ENCODE results near the gene SPAG17. TPM values are rescaled to one million over a fixed set of nuclear protein-coding genes. Genes with fewer than 3 reads are reported as not detected.

Gene SPAG17
- total RNA-seq, 1 experiment from 2014 or later: 0.33 TPM

- H3K27me3 Mint-ChIP-seq (ENCODE audit: unreplicated experiment): no peaks in the 10 kb centered on the region
- DNase-seq: no peak
- H3K36me3 Mint-ChIP-seq (ENCODE audit: insufficient read depth, unreplicated experiment): no peaks in the 10 kb centered on the region
- CTCF ChIA-PET: no interaction called here
- no TSS peak for BruUV-seq (replicated peaks)
- intact Hi-C loops (cut with micrococcal nuclease; ENCODE audit: unreplicated experiment): no loop called here
- TF ChIP-seq CTCF (IDR thresholded peaks at IDR 0.05; ENCODE audit: unreplicated experiment): no peak
- no peaks in the 10 kb centered on the region for H3K4me1 Mint-ChIP-seq (ENCODE audit: low read depth, unreplicated experiment)
- H3K27ac Mint-ChIP-seq (ENCODE audit: unreplicated experiment): no peak overlapping the region
- no peak overlapping the region for H3K4me3 Mint-ChIP-seq (ENCODE audit: low read depth, unreplicated experiment)
- H3K9me3 Mint-ChIP-seq (ENCODE audit: low read depth, unreplicated experiment): no peaks in the 10 kb centered on the region
Measured at GRCh38 chr1:118217141-118217838, 32.3 kb upstream of the SPAG17 start.

- CTCF ChIA-PET: no interaction called here
- DNase-seq: no peak
- Mint-ChIP-seq H3K4me1 (ENCODE audit: low read depth, unreplicated experiment) (no peaks in the 10 kb centered on the region), H3K27me3 (ENCODE audit: unreplicated experiment) (no peaks in the 10 kb centered on the region), H3K36me3 (ENCODE audit: insufficient read depth, unreplicated experiment) (no peaks in the 10 kb centered on the region), H3K4me3 (ENCODE audit: low read depth, unreplicated experiment) (no peak overlapping the region), H3K27ac (ENCODE audit: unreplicated experiment) (no peak overlapping the region), H3K9me3 (ENCODE audit: low read depth, unreplicated experiment) (no peaks in the 10 kb centered on the region)
- TF ChIP-seq CTCF (IDR thresholded peaks at IDR 0.05; ENCODE audit: unreplicated experiment): no peak
- intact Hi-C loops (cut with micrococcal nuclease; ENCODE audit: unreplicated experiment): no loop called here
- no TSS peak for BruUV-seq (replicated peaks)
Measured at GRCh38 chr1:118214866-118215265, 29.8 kb upstream of the SPAG17 start.

- CTCF ChIA-PET: no interaction called here
- no peak for DNase-seq
- no TSS peak for BruUV-seq (replicated peaks)
- H3K27ac Mint-ChIP-seq (ENCODE audit: unreplicated experiment): no peak overlapping the region
- no peaks in the 10 kb centered on the region for H3K27me3 Mint-ChIP-seq (ENCODE audit: unreplicated experiment)
- H3K9me3 Mint-ChIP-seq (ENCODE audit: low read depth, unreplicated experiment): no peaks in the 10 kb centered on the region
- H3K36me3 Mint-ChIP-seq (ENCODE audit: insufficient read depth, unreplicated experiment): no peaks in the 10 kb centered on the region
- H3K4me3 Mint-ChIP-seq (ENCODE audit: low read depth, unreplicated experiment): no peak overlapping the region
- intact Hi-C loops (cut with micrococcal nuclease; ENCODE audit: unreplicated experiment): no loop called here
- H3K4me1 Mint-ChIP-seq (ENCODE audit: low read depth, unreplicated experiment): no peaks in the 10 kb centered on the region
- no peak for TF ChIP-seq CTCF (IDR thresholded peaks at IDR 0.05; ENCODE audit: unreplicated experiment)
Measured at GRCh38 chr1:118210723-118211110, 25.7 kb upstream of the SPAG17 start.

GRCh38 chr1:118210051-118210722 is 25.2 kb upstream of the SPAG17 start:
- CTCF ChIA-PET: no interaction called here
- TF ChIP-seq CTCF (IDR thresholded peaks at IDR 0.05; ENCODE audit: unreplicated experiment): no peak
- H3K27ac Mint-ChIP-seq (ENCODE audit: unreplicated experiment): no peak overlapping the region

More at GRCh38 chr1:118210051-118210722, 25.2 kb upstream of the SPAG17 start:
- no peaks in the 10 kb centered on the region for H3K36me3 Mint-ChIP-seq (ENCODE audit: insufficient read depth, unreplicated experiment)
- no peaks in the 10 kb centered on the region for H3K9me3 Mint-ChIP-seq (ENCODE audit: low read depth, unreplicated experiment)
- H3K27me3 Mint-ChIP-seq (ENCODE audit: unreplicated experiment): no peaks in the 10 kb centered on the region
- no peak overlapping the region for H3K4me3 Mint-ChIP-seq (ENCODE audit: low read depth, unreplicated experiment)
- no peak for DNase-seq
- no peaks in the 10 kb centered on the region for H3K4me1 Mint-ChIP-seq (ENCODE audit: low read depth, unreplicated experiment)
- intact Hi-C loops (cut with micrococcal nuclease; ENCODE audit: unreplicated experiment): no loop called here
- BruUV-seq (replicated peaks): no TSS peak
